Endothelial cell of umbilical vein (primary cell): ENCODE results near the gene RPS27.
A peak's percentile ranks its signal among the peaks of the same experiment; 100 is the strongest.

Experiments
- CTCF ChIP-seq, 2 donors: IDR thresholded peaks; 1 replicate in 1 of 2; 2 replicates in 1 of 2; pipeline ENCODE4 v1.5.1; 2011; ENCODE audit warnings: low read length in 2 of 2, mild to moderate bottlenecking in 2 of 2, moderate library complexity in 2 of 2, control low read depth in 1 of 2, inconsistent platforms in 1 of 2, low read depth in 1 of 2; ENCODE audit not compliant: insufficient read depth in 1 of 2; ENCODE audit errors: extremely low read depth in 1 of 2
- EZH2 ChIP-seq: IDR thresholded peaks from 2 replicates; pipeline ENCODE4 v1.6.1; 2012; ENCODE audit warnings: borderline replicate concordance, low read depth, mild to moderate bottlenecking, moderate library complexity, low read length, inconsistent platforms; ENCODE audit not compliant: severe bottlenecking
- FOS ChIP-seq: IDR thresholded peaks from 2 replicates; pipeline ENCODE4 v1.6.1; 2011; ENCODE audit warnings: mild to moderate bottlenecking, low read length, moderate library complexity, borderline replicate concordance; ENCODE audit not compliant: insufficient read depth
- JUN ChIP-seq: IDR thresholded peaks from 2 replicates; pipeline ENCODE4 v1.6.1; 2011; ENCODE audit warnings: borderline replicate concordance, low read depth; ENCODE audit not compliant: insufficient read length, insufficient read depth
- MAX ChIP-seq: IDR thresholded peaks from 2 replicates; pipeline ENCODE4 v1.6.1; 2011; ENCODE audit not compliant: insufficient read depth, insufficient read length
- POLR2A ChIP-seq: IDR thresholded peaks from 2 replicates; pipeline ENCODE4 v1.6.1; 2012; ENCODE audit warnings: low read depth, mild to moderate bottlenecking, control low read depth, low read length
- POLR2AphosphoS5 ChIP-seq: IDR thresholded peaks from 2 replicates; pipeline ENCODE4 v1.6.1; 2012; ENCODE audit warnings: low read depth, mild to moderate bottlenecking, control low read depth, low read length, moderate library complexity; ENCODE audit not compliant: insufficient read depth

- TF ChIP-seq CTCF (IDR thresholded peaks at IDR 0.05; ENCODE audit: extremely low read depth in 1 of 2, insufficient read depth in 1 of 2, low read depth in 1 of 2, low read length in 2 of 2) (no peak), FOS (no peak), POLR2A (peak; percentile 69), POLR2AphosphoS5 (peak; percentile 60), EZH2 (no peak), MAX (no peak), JUN (no peak)
Observed at GRCh38 chr1:153985941-153986761, 4.4 kb upstream of the RPS27 start, which contains the start of gene RAB13.
